HG03064 (cell line): ENCODE results near the gene FAM83F.

Experiments used
- ATAC-seq: cut with Tn5 transposase; IDR thresholded peaks from one replicate; pipeline ENCODE4 v1.9.1; 2021; ENCODE audit warnings: low read depth; ENCODE audit not compliant: unreplicated experiment

FAM83F gene

GRCh38 chr22:40054486-40054885 lies 59.7 kb downstream of the FAM83F start:
- ATAC-seq = no peak

GRCh38 chr22:40055143-40055883 lies 60.6 kb downstream of the FAM83F start:
- ATAC-seq = no peak

- no peak for ATAC-seq
Measured at GRCh38 chr22:40056154-40056553, 61.4 kb downstream of the FAM83F start.

GRCh38 chr22:40056559-40056958 lies 61.8 kb downstream of the FAM83F start:
- ATAC-seq = no peak

GRCh38 chr22:40057652-40058051 lies 62.9 kb downstream of the FAM83F start:
- no peak for ATAC-seq

- ATAC-seq = no peak
Measured at GRCh38 chr22:40058265-40058664, 63.5 kb downstream of the FAM83F start.

GRCh38 chr22:40065981-40066380 lies 71.2 kb downstream of the FAM83F start:
- ATAC-seq = no peak

- ATAC-seq = no peak
Measured at GRCh38 chr22:40067639-40068038, 72.9 kb downstream of the FAM83F start.

GRCh38 chr22:40070701-40071100 lies 75.9 kb downstream of the FAM83F start:
- no peak for ATAC-seq

GRCh38 chr22:40071720-40072119 lies 77.0 kb downstream of the FAM83F start:
- ATAC-seq = no peak

GRCh38 chr22:40076702-40077645 lies 82.2 kb downstream of the FAM83F start:
- no peak for ATAC-seq

GRCh38 chr22:40077646-40078016 lies 82.9 kb downstream of the FAM83F start:
- ATAC-seq = no peak

- ATAC-seq = no peak
Measured at GRCh38 chr22:40081662-40082061, 86.9 kb downstream of the FAM83F start.

- no peak for ATAC-seq
Measured at GRCh38 chr22:40082184-40082583, 87.4 kb downstream of the FAM83F start.

GRCh38 chr22:40083794-40084193 lies 89.0 kb downstream of the FAM83F start:
- ATAC-seq = no peak

- no peak for ATAC-seq
Measured at GRCh38 chr22:40084246-40084645, 89.5 kb downstream of the FAM83F start.

GRCh38 chr22:40088818-40089217 lies 94.1 kb downstream of the FAM83F start:
- no peak for ATAC-seq
